Umbilical cord (tissue), 1 donor: ENCODE data around the gene WFDC8. TPM values are rescaled to one million over a fixed set of nuclear protein-coding genes. Genes with fewer than 3 reads are reported as not detected.

Source experiments
- total RNA-seq: library from RNA; depleted of rRNA; stranded (reverse); fragments of >200 nt; gene quantifications from one replicate; pipeline ENCODE4 v1.2.3, GENCODE V29; 2014; ENCODE audit warnings: low replicate concordance; ENCODE audit not compliant: insufficient read depth

The WFDC8 gene
- total RNA-seq, 1 donor from 2014 or later, result not detected

Other genes starting within 250 kb of the WFDC8 start
- 28.9 TPM for gene SDC4, start 230.9 kb downstream of the WFDC8 start, total RNA-seq
- 25.8 TPM for gene SYS1, start 216.1 kb downstream of the WFDC8 start, total RNA-seq
- gene TP53TG5, start 201.0 kb downstream of the WFDC8 start, total RNA-seq, result 32.0 TPM
- 11.8 TPM for gene DBNDD2, start 171.0 kb downstream of the WFDC8 start, total RNA-seq
- 36.6 TPM for gene PIGT, start 163.1 kb downstream of the WFDC8 start, total RNA-seq
- 9.9 TPM for gene WFDC2, start 109.5 kb downstream of the WFDC8 start, total RNA-seq
- 12.0 TPM for gene SPINT3, start 63.7 kb downstream of the WFDC8 start, total RNA-seq
- not detected for gene WFDC6, start 39.8 kb downstream of the WFDC8 start, total RNA-seq
- gene EPPIN, start 31.9 kb downstream of the WFDC8 start, total RNA-seq, result 6.3 TPM
- gene WFDC10A, start 50.5 kb upstream of the WFDC8 start, total RNA-seq, result not detected
- not detected for gene WFDC9, start 52.0 kb upstream of the WFDC8 start, total RNA-seq
- gene WFDC11, start 91.0 kb upstream of the WFDC8 start, total RNA-seq, result not detected
- 5.5 TPM for gene WFDC13, start 122.8 kb upstream of the WFDC8 start, total RNA-seq
- gene WFDC10B, start 125.7 kb upstream of the WFDC8 start, total RNA-seq, result not detected
- gene SPINT4, start 143.1 kb upstream of the WFDC8 start, total RNA-seq, result not detected
- 1.7 TPM for gene WFDC3, start 212.6 kb upstream of the WFDC8 start, total RNA-seq
- gene DNTTIP1, start 212.7 kb upstream of the WFDC8 start, total RNA-seq, result 24.1 TPM
- 3.6 TPM for gene UBE2C, start 233.4 kb upstream of the WFDC8 start, total RNA-seq
- not detected for gene TNNC2, start 248.0 kb upstream of the WFDC8 start, total RNA-seq